Raji (cell line): ENCODE results near the gene STX5.

ENCODE experiments used
- POLR2A ChIP-seq: IDR thresholded peaks from 2 replicates; pipeline ENCODE4 v1.6.1; 2011; ENCODE audit warnings: low read depth, low read length, control low read depth; ENCODE audit not compliant: insufficient read depth

STX5 gene

DNA sequence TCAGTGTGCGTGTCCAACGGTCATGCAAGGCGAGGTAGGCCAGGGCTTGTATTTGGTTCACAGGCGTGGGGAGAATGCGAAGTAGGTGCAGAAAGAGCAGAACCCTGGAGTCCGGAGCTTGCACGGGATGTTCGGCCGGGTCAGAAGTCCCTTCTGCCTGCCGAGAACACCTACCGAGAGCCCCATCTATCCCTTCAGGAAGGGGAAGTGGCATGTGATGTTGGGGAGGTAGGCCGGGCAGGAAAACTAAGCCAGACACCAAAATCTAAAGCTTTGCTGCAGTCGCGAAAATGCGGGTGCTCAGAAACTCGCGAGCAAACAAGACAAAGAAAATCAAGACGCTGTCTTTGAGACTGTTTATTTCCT lies 61.1 kb downstream of the STX5 start:
- no peak; the same call in 1 of the 2 replicates for TF ChIP-seq POLR2A

DNA sequence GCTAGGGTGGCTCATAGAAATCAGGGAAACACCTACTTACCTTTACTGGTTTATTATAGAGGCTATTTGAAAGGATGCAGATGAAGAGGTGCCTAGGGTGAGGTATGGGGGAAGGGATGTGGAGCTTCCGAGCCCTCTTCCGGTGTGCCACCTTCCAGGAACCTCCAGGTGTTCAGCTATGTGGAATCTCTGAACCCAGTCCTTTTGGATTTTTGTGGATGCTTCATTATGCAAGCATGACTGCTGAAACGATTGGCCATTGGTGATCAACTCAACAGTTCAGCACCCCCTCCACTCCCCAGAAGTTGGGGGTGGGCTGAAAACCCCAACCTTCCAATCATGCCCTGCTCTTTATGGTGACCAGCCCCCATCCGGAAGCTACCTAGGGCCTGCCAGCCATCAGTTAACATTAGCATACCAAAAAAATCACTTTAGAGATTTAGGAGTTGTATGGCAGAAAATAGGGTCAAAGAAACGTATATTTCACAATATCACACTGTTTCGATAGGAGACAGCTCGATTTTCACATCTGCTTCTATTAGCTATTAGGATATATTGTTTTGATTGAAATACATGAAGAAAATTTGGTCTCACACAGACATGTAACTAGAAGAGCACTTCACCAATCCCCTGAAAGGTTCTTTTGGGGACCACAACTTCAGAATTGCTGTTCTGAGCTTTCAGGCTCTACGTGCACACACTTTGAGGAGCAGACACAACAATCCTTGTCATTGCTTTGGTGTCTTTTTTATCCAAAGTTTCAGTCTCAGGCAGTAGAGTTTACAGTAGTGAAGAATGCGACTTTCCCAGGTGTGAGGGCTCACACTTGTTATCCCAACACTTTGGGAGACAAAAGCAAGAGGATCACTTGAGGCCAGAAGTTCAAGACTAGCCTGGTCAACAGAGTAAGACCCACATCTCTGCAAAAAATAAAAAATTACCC lies 73.7 kb downstream of the STX5 start:
- no peak for TF ChIP-seq POLR2A
